Ishikawa (cell line): ENCODE results near the gene CEP63.

Experiments
- CEBPB ChIP-seq: IDR thresholded peaks from 2 replicates; pipeline ENCODE4 v1.6.1; 2012
- CREB1 ChIP-seq: IDR thresholded peaks from 2 replicates; pipeline ENCODE4 v1.6.1; 2012; ENCODE audit warnings: low read depth
- EGR1 ChIP-seq: IDR thresholded peaks from 2 replicates; pipeline ENCODE4 v1.6.1; 2012
- EP300 ChIP-seq: IDR thresholded peaks from 2 replicates; pipeline ENCODE4 v1.6.1; 2012; ENCODE audit warnings: borderline replicate concordance
- FOXM1 ChIP-seq: IDR thresholded peaks from 2 replicates; pipeline ENCODE4 v1.6.1; 2012; ENCODE audit warnings: low read depth, borderline replicate concordance
- MAX ChIP-seq: IDR thresholded peaks from 2 replicates; pipeline ENCODE4 v1.6.1; 2012
- NFIC ChIP-seq: IDR thresholded peaks from 2 replicates; pipeline ENCODE4 v1.6.1; 2012
- RAD21 ChIP-seq: IDR thresholded peaks from 2 replicates; pipeline ENCODE4 v1.6.1; 2012; ENCODE audit warnings: low read depth
- YY1 ChIP-seq: IDR thresholded peaks from 2 replicates; pipeline ENCODE4 v1.6.1; 2012; ENCODE audit warnings: low read depth
- ZBTB7A ChIP-seq: IDR thresholded peaks from 2 replicates; pipeline ENCODE4 v1.6.1; 2012; ENCODE audit warnings: low read depth

GRCh38 chr3:134516905-134517304 lies 31.0 kb downstream of the CEP63 start:
- TF ChIP-seq YY1 (no peak), EP300 (no peak), ZBTB7A (no peak), FOXM1 (no peak), NFIC (no peak), CREB1 (no peak), EGR1 (no peak), CEBPB (no peak), RAD21 (no peak), MAX (no peak)
